ENCODE results near the gene RASSF5.

The RASSF5 gene

GRCh38 chr1:206555473-206555935 lies 48.2 kb downstream of the RASSF5 start:
- TF ChIP-seq SIN3A (IDR thresholded peaks at IDR 0.05; ENCODE audit: borderline replicate concordance, insufficient read depth, low read length) (no peak), FOXP2 (optimal IDR thresholded peaks at IDR 0.05; ENCODE audit: borderline replicate concordance, extremely low read depth, extremely low read length, insufficient read depth) (no peak), POLR2AphosphoS5 (IDR thresholded peaks at IDR 0.05; ENCODE audit: low read depth, low read length) (no peak), TAF1 (IDR thresholded peaks at IDR 0.05; ENCODE audit: borderline replicate concordance, insufficient read depth, low read length) (no peak)
- TF ChIP-seq, protein P1, sequence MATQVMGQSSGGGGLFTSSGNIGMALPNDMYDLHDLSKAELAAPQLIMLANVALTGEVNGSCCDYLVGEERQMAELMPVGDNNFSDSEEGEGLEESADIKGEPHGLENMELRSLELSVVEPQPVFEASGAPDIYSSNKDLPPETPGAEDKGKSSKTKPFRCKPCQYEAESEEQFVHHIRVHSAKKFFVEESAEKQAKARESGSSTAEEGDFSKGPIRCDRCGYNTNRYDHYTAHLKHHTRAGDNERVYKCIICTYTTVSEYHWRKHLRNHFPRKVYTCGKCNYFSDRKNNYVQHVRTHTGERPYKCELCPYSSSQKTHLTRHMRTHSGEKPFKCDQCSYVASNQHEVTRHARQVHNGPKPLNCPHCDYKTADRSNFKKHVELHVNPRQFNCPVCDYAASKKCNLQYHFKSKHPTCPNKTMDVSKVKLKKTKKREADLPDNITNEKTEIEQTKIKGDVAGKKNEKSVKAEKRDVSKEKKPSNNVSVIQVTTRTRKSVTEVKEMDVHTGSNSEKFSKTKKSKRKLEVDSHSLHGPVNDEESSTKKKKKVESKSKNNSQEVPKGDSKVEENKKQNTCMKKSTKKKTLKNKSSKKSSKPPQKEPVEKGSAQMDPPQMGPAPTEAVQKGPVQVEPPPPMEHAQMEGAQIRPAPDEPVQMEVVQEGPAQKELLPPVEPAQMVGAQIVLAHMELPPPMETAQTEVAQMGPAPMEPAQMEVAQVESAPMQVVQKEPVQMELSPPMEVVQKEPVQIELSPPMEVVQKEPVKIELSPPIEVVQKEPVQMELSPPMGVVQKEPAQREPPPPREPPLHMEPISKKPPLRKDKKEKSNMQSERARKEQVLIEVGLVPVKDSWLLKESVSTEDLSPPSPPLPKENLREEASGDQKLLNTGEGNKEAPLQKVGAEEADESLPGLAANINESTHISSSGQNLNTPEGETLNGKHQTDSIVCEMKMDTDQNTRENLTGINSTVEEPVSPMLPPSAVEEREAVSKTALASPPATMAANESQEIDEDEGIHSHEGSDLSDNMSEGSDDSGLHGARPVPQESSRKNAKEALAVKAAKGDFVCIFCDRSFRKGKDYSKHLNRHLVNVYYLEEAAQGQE (IDR thresholded peaks at IDR 0.05; ENCODE audit: insufficient read depth in 1 of 2, low read depth in 2 of 2, low read length in 2 of 2) = no peak

DNA sequence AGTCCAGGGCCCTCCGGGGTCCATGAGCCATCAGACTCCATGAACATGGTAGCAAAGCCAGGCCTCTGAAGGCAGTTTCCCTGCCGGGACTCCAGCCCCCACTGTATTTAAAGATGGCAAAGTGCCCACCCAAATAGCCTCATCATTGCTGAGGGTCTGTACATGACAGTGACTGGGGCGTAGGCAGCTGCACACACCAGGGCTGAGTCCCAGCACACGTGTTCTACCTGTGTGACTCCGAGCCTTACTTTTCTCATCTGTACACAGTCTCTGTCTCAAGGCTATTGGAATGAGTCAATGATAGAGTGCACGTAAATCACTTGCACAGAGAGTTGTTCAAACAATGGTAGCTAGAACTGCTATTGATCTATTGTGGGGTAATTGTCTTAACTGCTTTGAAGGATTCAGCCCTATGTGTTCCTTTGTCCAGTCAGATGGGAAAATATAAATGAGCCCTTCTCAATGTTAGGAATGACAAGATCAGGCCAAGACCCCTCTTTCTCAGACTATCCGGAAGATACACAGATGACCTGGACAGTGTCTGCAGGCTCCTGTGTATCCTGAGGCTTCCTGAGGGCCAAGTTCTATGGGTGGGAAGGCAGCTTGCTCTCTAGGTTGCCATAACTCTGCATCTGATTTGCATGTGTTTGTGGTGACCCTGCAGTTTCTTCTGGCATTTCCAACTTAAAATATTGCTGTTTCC lies 48.9 kb downstream of the RASSF5 start:
- no peak for TF ChIP-seq FOXP2 (optimal IDR thresholded peaks at IDR 0.05; ENCODE audit: borderline replicate concordance, extremely low read depth, extremely low read length, insufficient read depth)
- TF ChIP-seq SIN3A (IDR thresholded peaks at IDR 0.05; ENCODE audit: borderline replicate concordance, insufficient read depth, low read length) = no peak
- TF ChIP-seq POLR2AphosphoS5 (IDR thresholded peaks at IDR 0.05; ENCODE audit: low read depth, low read length) = no peak
- TF ChIP-seq, protein P1 (IDR thresholded peaks at IDR 0.05; ENCODE audit: insufficient read depth in 1 of 2, low read depth in 2 of 2, low read length in 2 of 2) = no peak
- no peak for TF ChIP-seq TAF1 (IDR thresholded peaks at IDR 0.05; ENCODE audit: borderline replicate concordance, insufficient read depth, low read length)

DNA sequence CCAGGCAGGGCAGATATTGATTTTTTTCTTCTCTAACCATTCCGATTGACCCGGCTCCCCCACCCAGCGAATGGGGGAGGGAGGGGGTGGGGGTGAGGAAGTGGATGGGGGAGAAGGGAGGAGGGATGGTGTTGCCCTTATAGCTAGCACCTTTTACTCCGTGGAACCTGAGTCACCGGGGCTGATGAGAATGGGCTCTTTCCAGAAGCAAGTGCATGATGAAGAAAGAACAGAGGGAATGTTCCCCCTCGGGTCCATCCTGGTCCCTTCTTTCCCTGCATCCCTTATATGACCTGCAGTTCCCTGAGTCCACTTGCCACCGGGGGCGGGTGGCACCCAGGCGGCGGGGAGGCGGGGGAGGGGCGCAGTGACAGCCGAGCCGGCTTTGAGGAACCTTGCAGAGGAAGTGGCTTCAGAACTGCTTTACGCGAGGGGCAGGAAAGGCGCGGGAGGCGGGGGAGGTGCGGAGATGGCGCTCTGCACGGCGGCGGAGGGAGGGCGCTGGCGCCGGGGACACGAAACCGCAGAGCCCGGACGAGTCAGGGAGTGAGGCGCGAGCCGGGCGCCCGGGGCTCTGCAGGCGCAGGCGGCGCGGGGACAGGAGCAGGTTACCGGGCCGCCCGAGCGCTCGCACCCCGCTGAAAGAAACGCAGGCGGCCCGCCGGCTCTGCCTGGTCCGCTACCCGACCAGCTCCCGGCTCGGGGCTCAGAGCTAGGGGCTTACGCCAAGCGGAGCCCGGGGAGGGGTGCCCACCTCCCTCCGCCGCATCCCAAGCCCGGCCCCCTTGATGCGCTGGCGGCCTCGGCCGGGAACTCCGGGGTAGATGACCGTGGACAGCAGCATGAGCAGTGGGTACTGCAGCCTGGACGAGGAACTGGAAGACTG lies 49.7 kb downstream of the RASSF5 start:
- TF ChIP-seq, protein P1 (IDR thresholded peaks at IDR 0.05; ENCODE audit: insufficient read depth in 1 of 2, low read depth in 2 of 2, low read length in 2 of 2) = peak; percentile 37 to 80; a peak in 3 of 4 replicates
- TF ChIP-seq SIN3A (IDR thresholded peaks at IDR 0.05; ENCODE audit: borderline replicate concordance, insufficient read depth, low read length) (no peak), FOXP2 (optimal IDR thresholded peaks at IDR 0.05; ENCODE audit: borderline replicate concordance, extremely low read depth, extremely low read length, insufficient read depth) (peak; percentile 54), POLR2AphosphoS5 (IDR thresholded peaks at IDR 0.05; ENCODE audit: low read depth, low read length) (no peak; the same call in 1 of the 2 replicates), TAF1 (IDR thresholded peaks at IDR 0.05; ENCODE audit: borderline replicate concordance, insufficient read depth, low read length) (no peak)

- TF ChIP-seq, protein P1 (IDR thresholded peaks at IDR 0.05; ENCODE audit: insufficient read depth in 1 of 2, low read depth in 2 of 2, low read length in 2 of 2) = no peak
- TF ChIP-seq POLR2AphosphoS5 (IDR thresholded peaks at IDR 0.05; ENCODE audit: low read depth, low read length) (no peak), TAF1 (IDR thresholded peaks at IDR 0.05; ENCODE audit: borderline replicate concordance, insufficient read depth, low read length) (no peak), SIN3A (IDR thresholded peaks at IDR 0.05; ENCODE audit: borderline replicate concordance, insufficient read depth, low read length) (no peak), FOXP2 (optimal IDR thresholded peaks at IDR 0.05; ENCODE audit: borderline replicate concordance, extremely low read depth, extremely low read length, insufficient read depth) (no peak)
These were observed 50.5 kb downstream of the RASSF5 start for GRCh38 chr1:206557636-206558473.

Measured in PFSK-1 (cell line).